D721Med (cell line): ENCODE measurements around the gene SLC39A2.

ENCODE experiments used
- DNase-seq: peaks from one replicate; pipeline ENCODE4 v3.0.0; 2011; ENCODE audit warnings: low spot score; ENCODE audit not compliant: insufficient read length
- FAIRE-seq: peaks from 2 replicates; lab custom pipeline; 2011; peaks lifted over from hg19 to GRCh38; lab: Jason Lieb, UNC
- CTCF ChIP-seq: IDR thresholded peaks from 2 replicates; pipeline ENCODE4 v1.5.1; 2012; ENCODE audit warnings: mild to moderate bottlenecking, control low read depth; ENCODE audit not compliant: insufficient read depth; ENCODE audit errors: missing control alignments

Gene SLC39A2

GRCh38 chr14:21043387-21043973 lies 44.4 kb downstream of the SLC39A2 start:
- no peak for TF ChIP-seq CTCF
- FAIRE-seq (no peak), DNase-seq (no peak)

- DNase-seq: no peak
- TF ChIP-seq CTCF: no peak
- no peak for FAIRE-seq
These were observed 45.0 kb downstream of the SLC39A2 start for GRCh38 chr14:21043974-21044618.

GRCh38 chr14:21047378-21047781 lies 48.3 kb downstream of the SLC39A2 start:
- DNase-seq (no peak), FAIRE-seq (no peak)
- TF ChIP-seq CTCF: no peak

GRCh38 chr14:21048638-21049037 lies 49.5 kb downstream of the SLC39A2 start:
- FAIRE-seq: no peak
- TF ChIP-seq CTCF: no peak

GRCh38 chr14:21049271-21049673 lies 50.2 kb downstream of the SLC39A2 start:
- no peak for TF ChIP-seq CTCF
- FAIRE-seq (no peak), DNase-seq (no peak)

More at GRCh38 chr14:21048638-21049037, 49.5 kb downstream of the SLC39A2 start:
- DNase-seq: no peak

- FAIRE-seq (no peak), DNase-seq (no peak)
- no peak for TF ChIP-seq CTCF
These were observed 51.5 kb downstream of the SLC39A2 start for GRCh38 chr14:21050597-21050996.
